H9 (cell line): ENCODE results near the gene DDX47. TPM values are rescaled to one million over a fixed set of nuclear protein-coding genes. Genes with fewer than 3 reads are reported as not detected.

Source experiments
- DNase-seq: peaks from one replicate; pipeline ENCODE4 v3.0.0-alpha.2; 2017
- H2AFZ ChIP-seq: one replicate; pipeline ENCODE4 v1.6.1; 2013; ENCODE audit warnings: mild to moderate bottlenecking, low read length, control low read depth, moderate library complexity
- H2AK5ac ChIP-seq: 2 replicates; pipeline ENCODE4 v1.6.1; 2013; ENCODE audit warnings: low read length, control low read depth, mixed read lengths; ENCODE audit not compliant: insufficient read length
- H2BK120ac ChIP-seq: one replicate; pipeline ENCODE4 v1.6.1; 2013; ENCODE audit warnings: low read depth, mild to moderate bottlenecking, low read length, control low read depth, inconsistent platforms; ENCODE audit not compliant: poor library complexity, severe bottlenecking
- H2BK12ac ChIP-seq: 2 replicates; pipeline ENCODE4 v1.6.1; 2013; ENCODE audit warnings: low read length, control low read depth, mixed read lengths, low read depth; ENCODE audit not compliant: insufficient read length
- H2BK15ac ChIP-seq: 2 replicates; pipeline ENCODE4 v1.6.1; 2013; ENCODE audit warnings: low read depth, low read length, control low read depth
- H2BK20ac ChIP-seq: one replicate; pipeline ENCODE4 v1.6.1; 2013; ENCODE audit warnings: low read depth, mild to moderate bottlenecking, low read length, control low read depth, inconsistent platforms; ENCODE audit not compliant: poor library complexity, severe bottlenecking
- H2BK5ac ChIP-seq: 2 replicates; pipeline ENCODE4 v1.6.1; 2013; ENCODE audit warnings: low read length, control low read depth, mixed read lengths; ENCODE audit not compliant: insufficient read length
- H3K14ac ChIP-seq: 2 replicates; pipeline ENCODE4 v1.6.1; 2013; ENCODE audit warnings: low read length, control low read depth; ENCODE audit not compliant: insufficient read depth
- H3K18ac ChIP-seq: 2 replicates; pipeline ENCODE4 v1.6.1; 2013; ENCODE audit warnings: low read depth, mild to moderate bottlenecking, mixed read lengths, low read length, control low read depth; ENCODE audit not compliant: insufficient read length
- H3K23ac ChIP-seq: 2 replicates; pipeline ENCODE4 v1.6.1; 2013; ENCODE audit warnings: low read length, control low read depth, mixed read lengths, low read depth; ENCODE audit not compliant: insufficient read length
- H3K23me2 ChIP-seq: 2 replicates; pipeline ENCODE4 v1.6.1; 2013; ENCODE audit warnings: low read depth, mild to moderate bottlenecking, mixed read lengths, low read length, control low read depth; ENCODE audit not compliant: insufficient read length, poor library complexity, severe bottlenecking
- H3K27ac ChIP-seq: 2 replicates; pipeline ENCODE4 v1.5.1; 2013; ENCODE audit warnings: low read length, control low read depth, mixed read lengths, low read depth; ENCODE audit not compliant: insufficient read length
- H3K27me3 ChIP-seq: 2 replicates; pipeline ENCODE4 v1.6.1; 2013; ENCODE audit warnings: low read length, control low read depth, inconsistent platforms; ENCODE audit not compliant: insufficient read depth
- H3K4ac ChIP-seq: 2 replicates; pipeline ENCODE4 v1.6.1; 2013; ENCODE audit warnings: low read depth, mild to moderate bottlenecking, control low read depth, inconsistent platforms, low read length, moderate library complexity
- H3K4me1 ChIP-seq: 2 replicates; pipeline ENCODE4 v1.6.1; 2013; ENCODE audit warnings: low read length, control low read depth, inconsistent platforms; ENCODE audit not compliant: insufficient read depth
- H3K4me2 ChIP-seq: 2 replicates; pipeline ENCODE4 v1.6.1; 2013; ENCODE audit warnings: low read length, control low read depth, mixed read lengths; ENCODE audit not compliant: insufficient read length, insufficient read depth
- H3K56ac ChIP-seq: 2 replicates; pipeline ENCODE4 v1.6.1; 2013; ENCODE audit warnings: low read depth, mild to moderate bottlenecking, mixed read lengths, low read length, control low read depth; ENCODE audit not compliant: insufficient read length
- H3K79me1 ChIP-seq: 2 replicates; pipeline ENCODE4 v1.6.1; 2013; ENCODE audit warnings: low read depth, mild to moderate bottlenecking, moderate library complexity, low read length, control low read depth, inconsistent platforms; ENCODE audit not compliant: insufficient read depth, poor library complexity, severe bottlenecking
- H3K79me2 ChIP-seq: 2 replicates; pipeline ENCODE4 v1.6.1; 2013; ENCODE audit warnings: low read length, control low read depth, inconsistent platforms; ENCODE audit not compliant: insufficient read depth
- H3K9ac ChIP-seq: 2 replicates; pipeline ENCODE4 v1.6.1; 2013; ENCODE audit warnings: low read length, control low read depth, mixed read lengths; ENCODE audit not compliant: insufficient read length; ENCODE audit errors: extremely low read depth
- H3K9me3 ChIP-seq: one replicate; pipeline ENCODE4 v1.6.1; 2013; ENCODE audit warnings: low read depth, low read length, inconsistent platforms; ENCODE audit not compliant: control insufficient read depth
- H3T11ph ChIP-seq: one replicate; pipeline ENCODE4 v1.6.1; 2013; ENCODE audit warnings: mild to moderate bottlenecking, low read length, control low read depth, inconsistent platforms
- H4K20me1 ChIP-seq: one replicate; pipeline ENCODE4 v1.6.1; 2013; ENCODE audit not compliant: control insufficient read depth, insufficient read length, insufficient read depth
- H4K5ac ChIP-seq: 2 replicates; pipeline ENCODE4 v1.6.1; 2013; ENCODE audit warnings: low read depth, mild to moderate bottlenecking, mixed read lengths, low read length, control low read depth; ENCODE audit not compliant: insufficient read length
- H4K8ac ChIP-seq: replicated peaks from 2 replicates; pipeline ENCODE4 v1.6.1; 2013; ENCODE audit warnings: low read length, control low read depth, mixed read lengths, low read depth; ENCODE audit not compliant: insufficient read length
- H4K91ac ChIP-seq: 2 replicates; pipeline ENCODE4 v1.6.1; 2013; ENCODE audit warnings: low read depth, mild to moderate bottlenecking, moderate library complexity, mixed read lengths, low read length, control low read depth; ENCODE audit not compliant: insufficient read length
- H3K27ac Mint-ChIP-seq, 3 experiments: 2 replicates in 2 of 3; 3 replicates in 1 of 3; pipeline ENCODE4 v1.8.0; 2020 to 2021; ENCODE audit warnings: mixed read lengths in 3 of 3, mild to moderate bottlenecking in 1 of 3, moderate library complexity in 1 of 3
- H3K27me3 Mint-ChIP-seq: 2 replicates; pipeline ENCODE4 v1.8.0; 2021; ENCODE audit warnings: low read depth, mild to moderate bottlenecking, moderate library complexity, mixed read lengths
- H3K36me3 Mint-ChIP-seq, 3 experiments: 2 replicates in 2 of 3; 3 replicates in 1 of 3; pipeline ENCODE4 v1.8.0; 2020 to 2021; ENCODE audit warnings: low read depth in 3 of 3, mixed read lengths in 3 of 3; ENCODE audit not compliant: insufficient read depth in 1 of 3
- H3K4me1 Mint-ChIP-seq, 2 experiments: 2 replicates each; pipeline ENCODE4 v1.8.0; 2020; ENCODE audit warnings: mixed read lengths in 2 of 2
- H3K4me3 Mint-ChIP-seq, 2 experiments: 2 replicates in 1 of 2; 3 replicates in 1 of 2; pipeline ENCODE4 v1.8.0; 2020 to 2021; ENCODE audit warnings: mild to moderate bottlenecking in 2 of 2, mixed read lengths in 2 of 2, moderate library complexity in 1 of 2
- H3K9me3 Mint-ChIP-seq, 2 experiments: 2 replicates in 1 of 2; 3 replicates in 1 of 2; pipeline ENCODE4 v1.8.0; 2020; ENCODE audit warnings: mild to moderate bottlenecking in 2 of 2, mixed read lengths in 2 of 2, moderate library complexity in 1 of 2
- WGBS: extraction: QIAGEN DNeasy Blood & Tissue Kit; methylation state at CpG from one replicate; pipeline ENCODE4 v1.1.7; 2013; ENCODE audit warnings: missing lambda C conversion rate, low lambda C conversion rate, mixed read lengths; ENCODE audit not compliant: insufficient read length; ENCODE audit errors: extremely low coverage; 5-methylcytosine and 5-hydroxymethylcytosine counted together
- total RNA-seq: library from RNA; stranded (reverse); gene quantifications from 2 replicates; pipeline ENCODE4 v1.2.1, GENCODE V29; 2021
- TF ChIP-seq, protein P1 (sequence below): fragments of 200-600 bp; sonication (generic); conservative IDR thresholded peaks from 3 replicates; pipeline ENCODE4 v1.8.0; 2021; ENCODE audit warnings: antibody characterized with exemption, mild to moderate bottlenecking

DDX47 gene
- total RNA-seq, 1 experiment from 2014 or later = 78.2 TPM

DNA sequence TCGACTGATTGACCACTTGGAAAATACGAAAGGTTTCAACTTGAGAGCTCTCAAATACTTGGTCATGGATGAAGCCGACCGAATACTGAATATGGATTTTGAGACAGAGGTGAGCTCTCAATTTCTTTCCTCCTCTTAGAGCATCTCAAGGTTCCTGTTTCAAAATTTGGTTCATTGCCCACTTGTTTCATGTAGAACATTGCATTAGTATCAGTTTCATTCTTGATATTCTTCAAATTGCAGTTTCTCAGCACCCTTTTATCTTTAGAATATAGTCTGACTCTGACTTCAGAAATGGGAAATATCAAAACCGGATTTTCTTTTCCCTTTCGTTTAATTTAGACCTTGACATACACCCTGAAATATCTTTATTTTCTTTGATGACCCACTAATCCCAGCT is 8.8 kb downstream of the DDX47 start:
- H3K27ac Mint-ChIP-seq = no peak overlapping the region
- no peaks in the 10 kb centered on the region for H3K9me3 Mint-ChIP-seq

More for the DNA sequence above, 8.8 kb downstream of the DDX47 start:
- Histone ChIP-seq H3K14ac (no peak overlapping the region), H2BK12ac (no peak overlapping the region), H4K8ac (no peak overlapping the region), H3K23ac (no peak overlapping the region), H3K27ac (no peak overlapping the region), H3T11ph (no peak overlapping the region), H3K4me1 (no peaks in the 10 kb centered on the region), H3K56ac (no peak overlapping the region), H2AK5ac (no peak overlapping the region), H3K23me2 (no peaks in the 10 kb centered on the region), H3K79me2 (peaks cover 1% of the 10 kb centered on the region; the same call in 1 of the 2 replicates), H3K79me1 (peaks cover 2% of the 10 kb centered on the region), H2BK15ac (no peak overlapping the region), H4K20me1 (no peaks in the 10 kb centered on the region), H2BK20ac (no peak overlapping the region), H3K27me3 (no peaks in the 10 kb centered on the region), H3K4ac (no peak overlapping the region), H3K4me2 (no peak overlapping the region), H3K9me3 (no peaks in the 10 kb centered on the region), H3K18ac (no peak overlapping the region), H4K5ac (no peak overlapping the region), H4K91ac (no peak overlapping the region), H2AFZ (no peak overlapping the region), H2BK5ac (no peak overlapping the region), H2BK120ac (no peak overlapping the region), H3K9ac (no peak overlapping the region)
- Mint-ChIP-seq H3K36me3 (peaks cover 38 to 70% (median 64%) of the 10 kb centered on the region in 3 experiments), H3K4me1 (peaks cover 0 to 49% of the 10 kb centered on the region in 2 experiments; a peak in 2 of 4 replicates), H3K4me3 (no peak overlapping the region), H3K27me3 (no peaks in the 10 kb centered on the region)
- TF ChIP-seq, protein P1, sequence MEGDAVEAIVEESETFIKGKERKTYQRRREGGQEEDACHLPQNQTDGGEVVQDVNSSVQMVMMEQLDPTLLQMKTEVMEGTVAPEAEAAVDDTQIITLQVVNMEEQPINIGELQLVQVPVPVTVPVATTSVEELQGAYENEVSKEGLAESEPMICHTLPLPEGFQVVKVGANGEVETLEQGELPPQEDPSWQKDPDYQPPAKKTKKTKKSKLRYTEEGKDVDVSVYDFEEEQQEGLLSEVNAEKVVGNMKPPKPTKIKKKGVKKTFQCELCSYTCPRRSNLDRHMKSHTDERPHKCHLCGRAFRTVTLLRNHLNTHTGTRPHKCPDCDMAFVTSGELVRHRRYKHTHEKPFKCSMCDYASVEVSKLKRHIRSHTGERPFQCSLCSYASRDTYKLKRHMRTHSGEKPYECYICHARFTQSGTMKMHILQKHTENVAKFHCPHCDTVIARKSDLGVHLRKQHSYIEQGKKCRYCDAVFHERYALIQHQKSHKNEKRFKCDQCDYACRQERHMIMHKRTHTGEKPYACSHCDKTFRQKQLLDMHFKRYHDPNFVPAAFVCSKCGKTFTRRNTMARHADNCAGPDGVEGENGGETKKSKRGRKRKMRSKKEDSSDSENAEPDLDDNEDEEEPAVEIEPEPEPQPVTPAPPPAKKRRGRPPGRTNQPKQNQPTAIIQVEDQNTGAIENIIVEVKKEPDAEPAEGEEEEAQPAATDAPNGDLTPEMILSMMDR = no peak
- no CpG with 5 or more reads among the region's 6 CpGs for WGBS
- no peak for DNase-seq
